Activated CD8-positive, alpha-beta T cell treated with anti-CD3 and anti-CD28 coated beads for 36 hours (primary cell): ENCODE results near the gene ACADS. TPM values are rescaled to one million over a fixed set of nuclear protein-coding genes. Genes with fewer than 3 reads are reported as not detected.

ENCODE experiments used
- ATAC-seq: fragments of 200-7000 bp; cut with Tn5 transposase; one replicate; pipeline ENCODE4 v1.10.0; 2021; ENCODE audit warnings: mild to moderate bottlenecking, moderate library complexity
- CTCF ChIA-PET: fragments of 350-600 bp; sonication (Branson Sonifier 250); formaldehyde crosslinking; loops from one replicate; lab custom pipeline; 2021; ENCODE audit warnings: antibody characterized with exemption; lab: Charles Lee
- POLR2A ChIA-PET: fragments of 350-600 bp; sonication (Branson Sonifier 250); formaldehyde crosslinking; loops from one replicate; lab custom pipeline; 2021; ENCODE audit warnings: antibody characterized with exemption; lab: Charles Lee
- DNase-seq: peaks from one replicate; pipeline ENCODE4 v3.0.0-alpha.2; 2020
- H3K27ac Mint-ChIP-seq: one replicate; pipeline ENCODE4 v1.8.0; 2021; ENCODE audit warnings: mild to moderate bottlenecking, mixed read lengths
- H3K27me3 Mint-ChIP-seq: one replicate; pipeline ENCODE4 v1.8.0; 2021; ENCODE audit warnings: mixed read lengths
- H3K36me3 Mint-ChIP-seq: one replicate; pipeline ENCODE4 v1.8.0; 2021; ENCODE audit warnings: low read depth, mixed read lengths
- H3K4me1 Mint-ChIP-seq: one replicate; pipeline ENCODE4 v1.8.0; 2021; ENCODE audit warnings: low read depth, mixed read lengths
- H3K4me3 Mint-ChIP-seq: one replicate; pipeline ENCODE4 v1.8.0; 2021; ENCODE audit warnings: mild to moderate bottlenecking, moderate library complexity, mixed read lengths
- H3K9me3 Mint-ChIP-seq: one replicate; pipeline ENCODE4 v1.8.0; 2021; ENCODE audit warnings: mixed read lengths
- intact Hi-C: fragments of 100-400 bp; cut with micrococcal nuclease; formaldehyde crosslinking; loops from one replicate; pipeline ENCODE4 v1.10.0; 2022
- total RNA-seq, 2 experiments: library from RNA; stranded (reverse); gene quantifications; one replicate each; pipeline ENCODE4 v1.2.3, GENCODE V29; 2021
- TF ChIP-seq, protein P1 (sequence below): fragments of 200-600 bp; IDR thresholded peaks from one replicate; pipeline ENCODE4 v1.8.0; 2022; ENCODE audit warnings: antibody characterized with exemption, mild to moderate bottlenecking

ACADS gene
- total RNA-seq, 2 experiments from 2014 or later, result 17.4 to 18.1 TPM

DNA sequence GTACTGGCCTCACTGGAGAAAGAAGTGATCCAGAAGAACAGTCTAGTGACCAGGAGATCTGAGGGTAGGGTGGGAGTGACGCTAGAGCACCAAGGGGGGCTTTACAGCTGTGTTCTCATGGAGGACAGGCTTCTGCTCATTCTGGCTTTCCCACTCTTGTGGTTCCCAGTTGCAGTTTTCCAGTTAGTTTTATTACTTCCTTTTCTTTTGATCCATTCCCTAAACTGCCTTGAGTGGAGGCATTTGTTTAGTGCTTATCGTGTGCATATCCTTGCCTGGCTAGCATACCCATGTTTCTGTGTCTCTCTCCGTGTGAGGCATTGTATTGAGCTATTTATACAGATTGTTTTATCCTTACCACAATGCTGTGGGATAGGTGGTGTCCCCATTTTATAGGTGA lies 34.6 kb upstream of the ACADS start:
- ATAC-seq (no peak), DNase-seq (no peak)
- peaks cover 24% of the 10 kb centered on the region for H3K36me3 Mint-ChIP-seq
- no peaks in the 10 kb centered on the region for H3K9me3 Mint-ChIP-seq
- peaks cover 45% of the 10 kb centered on the region for H3K4me1 Mint-ChIP-seq
- TF ChIP-seq, protein P1, sequence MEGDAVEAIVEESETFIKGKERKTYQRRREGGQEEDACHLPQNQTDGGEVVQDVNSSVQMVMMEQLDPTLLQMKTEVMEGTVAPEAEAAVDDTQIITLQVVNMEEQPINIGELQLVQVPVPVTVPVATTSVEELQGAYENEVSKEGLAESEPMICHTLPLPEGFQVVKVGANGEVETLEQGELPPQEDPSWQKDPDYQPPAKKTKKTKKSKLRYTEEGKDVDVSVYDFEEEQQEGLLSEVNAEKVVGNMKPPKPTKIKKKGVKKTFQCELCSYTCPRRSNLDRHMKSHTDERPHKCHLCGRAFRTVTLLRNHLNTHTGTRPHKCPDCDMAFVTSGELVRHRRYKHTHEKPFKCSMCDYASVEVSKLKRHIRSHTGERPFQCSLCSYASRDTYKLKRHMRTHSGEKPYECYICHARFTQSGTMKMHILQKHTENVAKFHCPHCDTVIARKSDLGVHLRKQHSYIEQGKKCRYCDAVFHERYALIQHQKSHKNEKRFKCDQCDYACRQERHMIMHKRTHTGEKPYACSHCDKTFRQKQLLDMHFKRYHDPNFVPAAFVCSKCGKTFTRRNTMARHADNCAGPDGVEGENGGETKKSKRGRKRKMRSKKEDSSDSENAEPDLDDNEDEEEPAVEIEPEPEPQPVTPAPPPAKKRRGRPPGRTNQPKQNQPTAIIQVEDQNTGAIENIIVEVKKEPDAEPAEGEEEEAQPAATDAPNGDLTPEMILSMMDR, result no peak
- H3K4me3 Mint-ChIP-seq, result no peak overlapping the region
- no peak overlapping the region for H3K27ac Mint-ChIP-seq
- CTCF ChIA-PET, result interaction anchor here (0.5 to 6.4 kb wide), 4 partner anchors 29 to 1198 kb away, joined by 3 to 45 read pairs (median 16); partner anchors contain the start of gene POP5
- intact Hi-C loops, result no loop called here
- no peaks in the 10 kb centered on the region for H3K27me3 Mint-ChIP-seq
- POLR2A ChIA-PET, result interaction anchor here (2.0 kb wide), 1 partner anchor 19 kb away, joined by 10 read pairs; the partner anchor contains the start of gene UNC119B

- no peak overlapping the region for H3K4me3 Mint-ChIP-seq
- no peaks in the 10 kb centered on the region for H3K27me3 Mint-ChIP-seq
- DNase-seq, result no peak
- CTCF ChIA-PET, result interaction anchor here (6.4 kb wide), 1 partner anchor 110 kb away, joined by 28 read pairs; the partner anchor contains the start of gene POP5
- ATAC-seq, result no peak
- intact Hi-C loops, result no loop called here
- peak overlapping the region; percentile 25 for H3K27ac Mint-ChIP-seq
- POLR2A ChIA-PET, result interaction anchor here (1.5 kb wide), 1 partner anchor 18 kb away, joined by 4 read pairs; the partner anchor contains the start of gene UNC119B
- peaks cover 33% of the 10 kb centered on the region for H3K36me3 Mint-ChIP-seq
- H3K4me1 Mint-ChIP-seq, result peaks cover 45% of the 10 kb centered on the region
- H3K9me3 Mint-ChIP-seq, result no peaks in the 10 kb centered on the region
- TF ChIP-seq, protein P1, result no peak
Measured at GRCh38 chr12:120692524-120693033, 33.0 kb upstream of the ACADS start.

DNA sequence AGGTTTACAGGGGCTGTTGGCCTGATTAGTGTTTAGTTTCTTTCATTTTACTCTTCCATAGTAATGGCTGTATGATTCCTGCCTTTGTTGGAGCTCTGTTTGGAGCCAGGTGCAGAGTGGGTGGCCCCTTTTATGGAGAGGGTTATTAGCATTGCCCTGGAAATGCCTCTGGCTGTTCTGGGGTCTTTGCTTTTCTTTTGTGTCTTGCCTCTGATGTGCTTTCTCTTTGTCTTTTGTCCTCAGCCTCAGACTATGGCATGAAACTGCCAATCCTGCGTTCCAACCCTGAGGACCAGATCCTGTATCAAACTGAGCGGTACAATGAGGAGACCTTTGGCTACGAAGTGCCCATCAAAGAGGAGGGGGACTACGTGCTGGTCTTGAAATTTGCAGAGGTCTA lies 31.8 kb upstream of the ACADS start:
- Mint-ChIP-seq H3K27ac (no peak overlapping the region), H3K27me3 (no peaks in the 10 kb centered on the region), H3K4me1 (peaks cover 37% of the 10 kb centered on the region), H3K36me3 (peaks cover 29% of the 10 kb centered on the region), H3K9me3 (no peaks in the 10 kb centered on the region), H3K4me3 (no peak overlapping the region)
- DNase-seq, result no peak
- intact Hi-C loops, result no loop called here
- CTCF ChIA-PET, result interaction anchor here (1.1 to 1.4 kb wide), 3 partner anchors 45 to 111 kb away, joined by 3 to 5 read pairs (median 3); no protein-coding TSS in a partner anchor
- POLR2A ChIA-PET, result interaction anchor here (0.6 to 1.1 kb wide), 2 partner anchors 15 to 577 kb away, joined by 4 read pairs; no protein-coding TSS in a partner anchor
- ATAC-seq, result no peak
- TF ChIP-seq, protein P1, result no peak

DNA sequence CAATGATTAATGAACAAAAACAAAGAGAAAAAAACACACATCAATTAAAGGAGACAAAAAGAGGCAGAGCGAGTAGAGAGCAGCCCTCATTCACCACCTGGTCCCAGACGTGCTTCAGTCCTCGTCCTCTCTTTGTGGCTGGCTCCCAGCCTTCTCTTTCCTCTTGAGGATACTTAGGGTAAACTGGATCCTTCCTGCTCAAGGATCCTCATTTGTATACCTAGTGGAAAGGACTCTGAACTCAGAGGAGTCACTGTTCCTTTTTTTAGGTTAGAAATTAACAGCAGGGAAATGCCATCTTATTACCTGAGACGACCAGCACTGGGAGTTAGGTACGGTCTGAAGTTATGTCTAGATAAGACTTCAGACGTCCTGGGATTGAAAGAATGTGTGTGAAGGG lies 29.0 kb upstream of the ACADS start:
- TF ChIP-seq, protein P1, result no peak
- intact Hi-C loops, result no loop called here
- DNase-seq (no peak), ATAC-seq (no peak)
- Mint-ChIP-seq H3K4me3 (no peak overlapping the region), H3K9me3 (no peaks in the 10 kb centered on the region), H3K4me1 (peaks cover 12% of the 10 kb centered on the region), H3K27me3 (no peaks in the 10 kb centered on the region), H3K27ac (no peak overlapping the region), H3K36me3 (peaks cover 43% of the 10 kb centered on the region)
- ChIA-PET POLR2A (interaction anchor here (1.0 kb wide), 1 partner anchor 63 kb away, joined by 3 read pairs; no protein-coding TSS in a partner anchor), CTCF (no interaction called here)

- no peak for ATAC-seq
- Mint-ChIP-seq H3K36me3 (peaks cover 43% of the 10 kb centered on the region), H3K9me3 (no peaks in the 10 kb centered on the region), H3K27ac (no peak overlapping the region), H3K4me3 (no peak overlapping the region), H3K27me3 (no peaks in the 10 kb centered on the region), H3K4me1 (peaks cover 7% of the 10 kb centered on the region)
- intact Hi-C loops, result no loop called here
- POLR2A ChIA-PET, result interaction anchor here (0.8 to 2.3 kb wide), 5 partner anchors 11 to 122 kb away, joined by 3 to 6 read pairs (median 4); partner anchors contain the start of gene MLEC
- DNase-seq, result no peak
- CTCF ChIA-PET, result interaction anchor here (0.8 to 1.3 kb wide), 4 partner anchors 9 to 115 kb away, joined by 3 to 6 read pairs (median 5); no protein-coding TSS in a partner anchor
- TF ChIP-seq, protein P1, result no peak
Measured at GRCh38 chr12:120697344-120697743, 28.3 kb upstream of the ACADS start.
